NCI-H1694 (cell line): Measurements from ENCODE around the gene NRXN3.
"Not testable (repeated sequence)": the region's sequence is repeated elsewhere in the genome, so short reads cannot be mapped to it uniquely, and the experiment has no call there.

Source experiments
- DNase-seq: peaks from one replicate; lab custom pipeline; 2025; lab: John Stamatoyannopoulos, UW

Gene NRXN3

DNA sequence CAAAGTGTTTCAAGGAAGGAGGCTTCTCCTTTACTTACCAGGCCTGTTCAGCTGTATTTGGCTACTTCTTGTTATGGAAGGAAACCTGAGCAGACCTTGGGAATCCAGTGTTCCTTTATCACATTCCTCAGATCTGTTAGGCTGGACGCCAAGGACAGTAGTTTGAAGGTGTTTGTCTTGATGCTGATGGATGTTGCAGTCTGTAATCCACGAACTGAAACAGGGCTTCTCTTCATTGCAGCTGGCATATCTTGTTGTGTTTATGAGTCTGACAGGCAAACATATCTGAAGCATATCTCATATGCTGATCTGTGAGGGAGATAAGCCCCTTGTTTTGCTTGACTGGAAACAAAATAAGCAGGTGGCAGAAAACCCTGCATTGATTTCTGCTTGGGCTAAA is 904.3 kb downstream of the NRXN3 start:
- DNase-seq, result no peak

DNA sequence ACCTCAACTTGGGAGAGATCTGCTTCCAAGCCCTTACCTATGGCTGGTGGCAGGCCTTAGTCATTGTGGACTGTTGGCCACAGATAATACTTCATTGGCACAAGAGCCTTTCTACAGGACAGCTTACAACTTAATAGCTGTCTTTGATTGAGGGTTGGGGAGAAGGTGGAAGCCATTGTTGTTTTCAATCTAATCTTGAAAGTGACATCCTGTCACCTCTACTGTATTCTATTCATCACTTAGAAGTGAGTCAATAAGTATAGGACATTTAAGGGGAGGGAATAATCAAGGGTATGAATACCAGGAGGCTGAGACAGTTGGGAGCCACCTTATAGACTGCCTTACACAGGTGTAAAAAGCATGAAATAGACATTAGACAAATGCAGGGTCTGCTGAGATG is 906.3 kb downstream of the NRXN3 start:
- no peak for DNase-seq

DNA sequence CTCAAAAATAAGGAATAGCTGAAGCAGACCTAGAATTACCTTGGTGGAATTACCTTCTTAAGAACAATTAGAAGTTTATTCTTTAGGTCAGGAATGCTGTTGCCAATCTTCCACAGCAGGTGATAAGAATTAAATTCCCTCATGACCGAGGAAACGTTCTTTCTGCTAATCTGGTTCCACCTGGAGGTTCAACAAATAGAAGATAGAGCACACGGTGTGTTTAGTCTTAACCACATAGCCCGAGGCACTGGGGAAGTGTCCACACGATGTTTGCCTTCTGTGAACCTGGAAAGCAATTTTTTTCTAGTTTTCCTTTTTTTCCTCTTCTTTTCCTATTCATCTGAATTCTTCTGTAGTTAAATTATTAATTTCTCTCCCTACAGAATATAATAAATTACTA is 906.9 kb downstream of the NRXN3 start:
- no peak for DNase-seq

DNA sequence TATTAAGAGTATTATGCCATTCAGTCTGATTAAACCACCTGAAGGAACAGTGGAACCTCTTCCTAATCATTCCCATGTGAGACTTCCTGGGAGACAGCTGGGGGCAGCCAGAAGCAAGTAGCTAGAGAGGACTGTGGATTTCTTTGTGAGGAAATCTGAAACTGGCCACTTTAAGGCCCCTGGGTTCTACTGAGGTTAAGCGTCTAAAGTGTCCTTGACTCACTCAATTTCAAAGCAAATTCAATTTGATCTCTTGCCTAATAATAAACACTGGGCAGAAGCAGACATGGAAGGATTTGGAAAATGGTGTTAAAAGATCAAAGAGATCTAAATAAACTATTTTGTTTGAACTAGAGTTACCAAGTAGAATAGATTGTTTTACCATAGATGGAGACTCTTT is 909.9 kb downstream of the NRXN3 start:
- DNase-seq, result no peak

DNA sequence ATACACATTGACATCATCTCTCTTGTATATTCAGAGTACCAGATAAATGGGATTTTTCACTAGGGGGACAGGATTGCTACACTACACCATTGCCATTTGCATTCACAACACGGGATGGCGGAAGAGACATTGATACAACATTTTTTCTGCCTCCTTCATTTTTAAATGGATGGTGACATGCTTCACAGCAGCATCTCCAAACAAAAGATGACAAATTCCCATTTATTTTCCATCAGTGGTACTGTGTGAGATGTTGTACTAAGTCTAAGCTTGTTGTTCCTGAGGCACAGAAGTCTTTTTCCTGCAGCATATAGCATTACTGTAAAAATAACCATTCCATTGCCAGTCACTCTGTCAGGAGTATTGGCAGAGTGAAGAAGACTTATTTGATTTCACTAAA is 912.7 kb downstream of the NRXN3 start:
- DNase-seq, result no peak

DNA sequence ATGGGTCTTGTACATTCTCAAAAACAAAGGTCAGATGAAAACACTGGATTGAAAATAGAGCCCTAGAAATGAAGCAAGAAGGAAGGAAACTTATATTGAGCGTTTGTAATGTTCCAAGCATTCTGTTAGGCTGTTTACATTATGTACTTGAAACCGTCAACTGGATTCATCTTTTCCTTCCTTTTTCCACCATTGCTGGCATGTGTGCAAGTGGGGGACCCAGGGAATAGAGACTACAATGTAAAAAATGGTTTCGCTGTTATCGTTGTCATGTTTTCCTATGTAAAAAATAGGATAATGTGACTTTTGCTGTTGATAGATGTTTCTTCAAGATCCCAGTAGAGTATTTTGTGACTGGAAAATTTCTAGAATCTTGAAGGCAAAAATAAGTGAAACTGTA is 913.2 kb downstream of the NRXN3 start:
- DNase-seq, result no peak

DNA sequence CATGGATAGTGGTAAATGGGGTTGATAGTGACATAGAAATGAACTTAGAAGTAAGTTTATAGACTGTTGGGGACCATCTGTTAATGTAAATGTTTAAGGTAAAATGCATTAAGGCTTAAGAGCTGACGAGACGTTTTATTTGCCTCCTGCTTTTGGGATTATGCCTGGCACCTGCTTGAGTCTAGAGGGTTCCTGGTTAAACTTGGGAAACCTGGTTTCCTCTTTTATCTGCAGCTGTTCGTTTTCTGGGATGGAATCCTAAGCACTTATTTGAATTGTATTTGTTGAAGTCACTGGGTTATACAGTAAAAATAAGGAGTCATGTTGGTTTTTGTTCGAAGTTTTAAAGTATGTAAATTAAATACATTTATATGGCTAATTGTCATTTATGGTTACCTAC is 914.7 kb downstream of the NRXN3 start:
- DNase-seq, result no peak

DNA sequence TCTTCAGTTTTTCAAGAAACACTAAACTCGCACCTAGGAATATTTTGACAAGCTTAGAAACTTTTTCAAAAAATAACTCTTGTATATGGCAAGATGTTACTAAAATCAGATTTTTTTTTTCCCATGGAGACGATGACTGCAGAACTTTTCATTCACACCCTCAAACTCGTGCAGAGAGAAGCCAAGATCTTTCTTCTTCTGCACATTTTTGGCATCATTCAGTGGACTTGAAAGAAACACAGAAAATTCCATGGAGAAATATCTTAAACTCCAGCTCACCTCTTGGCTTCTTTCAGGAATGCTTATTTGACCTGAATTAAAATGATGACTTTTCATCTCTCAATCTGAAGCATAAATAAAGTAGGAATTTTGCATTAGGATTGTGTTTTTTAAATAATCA is 919.4 kb downstream of the NRXN3 start:
- DNase-seq, result no peak

DNA sequence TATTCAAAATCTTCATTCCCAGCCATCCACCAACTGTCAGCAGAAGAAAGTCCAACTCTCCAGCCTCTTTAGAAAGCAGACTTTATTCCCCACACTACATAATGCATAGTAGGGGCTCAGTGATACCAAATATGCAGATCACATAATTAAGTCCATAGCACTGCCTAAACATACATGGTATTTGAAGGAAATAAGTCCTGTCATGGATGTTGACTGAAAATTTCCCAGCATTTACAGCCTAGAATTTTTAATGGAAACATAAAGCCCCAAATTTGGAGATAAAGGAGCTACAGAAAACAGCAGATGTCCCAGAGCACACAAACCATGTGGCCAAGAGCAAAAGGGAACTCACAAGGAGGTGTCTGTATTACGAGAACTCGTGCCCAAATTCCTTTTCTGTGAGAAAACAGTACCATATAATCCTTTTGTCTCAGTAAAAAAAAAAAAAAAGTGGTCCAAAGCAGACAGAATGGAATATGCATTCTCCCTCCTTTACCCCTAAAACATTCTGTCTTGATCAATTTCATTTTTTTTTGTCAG is 920.5 kb downstream of the NRXN3 start:
- no peak for DNase-seq

DNA sequence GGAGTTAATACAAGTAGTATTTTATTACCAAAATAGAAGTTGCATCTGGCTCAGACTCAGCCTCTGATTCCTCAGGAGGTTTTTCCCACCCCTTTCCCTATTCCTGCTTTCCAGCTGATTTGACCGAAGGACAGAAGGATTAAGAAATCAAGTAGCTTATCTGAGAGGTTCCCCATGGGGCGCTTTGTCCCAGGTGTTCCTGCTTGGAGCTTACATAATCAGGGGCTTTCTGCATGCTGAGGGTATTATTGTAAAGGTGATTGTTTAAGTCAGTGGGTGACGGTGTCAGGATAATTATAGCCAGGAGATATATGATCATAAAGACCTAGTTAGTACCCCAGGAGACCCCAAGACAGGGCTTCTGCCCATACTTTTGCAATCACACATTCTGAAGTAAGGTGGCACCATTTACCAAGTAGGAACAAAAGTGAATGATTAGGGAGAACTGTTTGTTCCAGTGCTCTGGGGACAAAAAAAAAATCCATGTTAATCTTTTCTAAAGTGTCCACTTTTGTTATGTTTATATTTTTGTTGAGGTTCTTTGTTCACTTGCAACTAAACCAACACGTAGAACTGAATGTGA is 921.3 kb downstream of the NRXN3 start:
- DNase-seq, result no peak

DNA sequence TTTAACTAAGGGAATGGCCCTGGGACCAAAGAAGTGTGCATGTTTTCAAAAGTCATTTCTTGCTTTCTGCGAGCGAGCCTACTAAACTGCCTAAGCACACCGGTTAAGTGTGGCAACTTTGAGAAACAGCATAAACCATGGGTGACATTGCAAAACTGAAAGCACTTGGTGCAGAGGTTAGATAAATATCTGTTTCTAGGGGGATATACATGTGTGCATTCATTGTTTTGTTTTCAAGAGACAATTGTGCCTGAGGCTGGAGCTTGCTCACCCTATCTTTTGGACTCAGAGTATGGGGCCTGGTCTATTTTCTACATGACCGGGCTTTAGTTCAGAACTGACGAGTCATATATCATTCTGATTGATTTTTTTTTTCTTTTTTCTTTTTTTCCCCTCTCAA is 923.4 kb downstream of the NRXN3 start:
- DNase-seq, result no peak

DNA sequence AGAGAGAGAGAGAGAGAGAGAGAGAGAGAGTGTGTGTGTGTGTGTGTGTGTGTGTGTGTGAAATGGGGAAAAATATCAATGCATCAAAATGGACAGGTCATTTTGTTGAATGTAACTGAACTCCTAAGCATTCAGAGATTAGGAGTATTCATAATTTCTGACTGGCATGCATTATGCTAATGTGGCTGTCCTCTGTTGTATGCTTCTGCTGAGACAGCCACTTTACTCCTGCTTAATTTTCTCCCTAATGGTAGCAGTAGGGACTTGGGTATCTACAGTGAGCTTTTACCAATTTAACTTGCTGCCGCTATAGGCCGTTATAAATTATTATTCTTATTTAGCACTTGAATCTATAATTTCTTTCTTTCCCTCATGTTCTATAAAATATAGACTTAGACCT is 924.8 kb downstream of the NRXN3 start:
- no peak for DNase-seq

DNA sequence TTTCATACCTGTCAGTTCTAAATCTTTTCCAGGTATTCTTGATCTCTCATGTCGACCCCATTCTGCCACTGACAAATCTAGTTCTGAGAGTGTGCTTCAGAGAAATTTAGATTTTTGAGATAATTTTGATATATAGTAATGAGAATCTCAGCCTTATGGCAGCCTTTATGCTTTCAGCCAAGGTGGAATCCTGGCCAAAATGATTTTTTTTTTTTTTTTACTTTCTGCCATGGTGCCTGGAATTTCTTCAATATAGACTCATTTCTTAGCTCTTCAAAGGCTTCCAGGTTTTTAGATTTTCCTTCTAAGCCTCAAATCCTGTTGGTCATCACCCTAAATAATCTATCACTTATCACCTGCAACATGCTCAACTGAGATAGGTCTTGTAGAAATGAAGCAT is 926.6 kb downstream of the NRXN3 start:
- no peak for DNase-seq

DNA sequence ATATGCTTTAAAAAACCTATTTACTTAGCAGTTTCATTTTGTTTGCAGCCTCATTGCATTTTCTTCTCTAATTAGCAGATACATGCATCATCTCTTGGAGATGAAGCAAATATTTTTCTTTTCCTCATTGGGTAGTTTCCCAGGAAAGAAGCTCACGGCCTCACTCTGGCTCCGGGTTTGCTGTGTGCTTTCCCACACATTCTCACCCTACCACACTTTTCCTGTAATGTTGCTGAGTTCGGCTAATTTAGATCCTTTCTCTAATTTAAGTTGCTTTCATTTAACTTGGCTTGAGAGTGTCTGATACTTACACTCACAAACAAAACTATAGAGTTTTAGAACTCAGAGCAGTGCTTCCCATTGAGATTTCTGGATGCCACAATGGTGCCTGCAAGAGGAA is 928.2 kb downstream of the NRXN3 start:
- no peak for DNase-seq

DNA sequence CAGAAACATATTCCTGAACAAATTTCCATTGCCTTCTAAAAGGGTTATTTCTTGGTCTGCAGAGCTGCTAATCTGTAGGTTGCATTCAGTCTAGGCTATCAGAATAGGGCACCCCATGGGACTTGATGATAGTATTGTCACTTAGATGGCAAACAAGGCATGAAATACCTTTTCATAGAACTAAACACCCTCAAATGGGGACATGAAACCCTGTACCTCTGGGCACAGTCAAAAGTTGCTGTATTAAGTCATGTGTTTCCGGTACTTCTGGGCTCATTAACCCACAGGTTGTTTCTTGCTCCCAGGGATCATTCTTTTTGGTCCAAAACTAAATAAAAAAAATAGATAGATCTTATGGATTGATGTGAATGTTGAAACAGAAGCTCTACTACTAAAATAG is 930.4 kb downstream of the NRXN3 start:
- no peak for DNase-seq

DNA sequence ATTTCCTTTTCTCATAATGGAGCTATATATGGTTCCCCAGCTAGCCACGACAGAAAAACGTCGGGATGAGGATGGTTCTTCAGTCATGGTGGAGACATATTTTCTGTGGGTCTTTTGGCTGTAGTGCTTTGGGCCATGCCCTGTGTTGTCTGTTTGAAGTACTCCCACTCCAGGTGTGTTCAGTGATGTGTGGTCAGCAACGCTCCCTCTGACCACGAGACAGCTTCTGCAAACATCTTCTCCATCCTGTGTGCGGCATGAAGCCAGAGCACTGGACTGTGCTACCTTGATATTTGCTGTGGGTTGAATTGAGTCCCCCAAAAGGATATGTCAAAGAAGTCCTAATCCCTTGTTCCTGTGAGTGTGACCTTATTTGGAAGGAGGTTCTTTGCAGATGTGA is 931.2 kb downstream of the NRXN3 start:
- no peak for DNase-seq

DNA sequence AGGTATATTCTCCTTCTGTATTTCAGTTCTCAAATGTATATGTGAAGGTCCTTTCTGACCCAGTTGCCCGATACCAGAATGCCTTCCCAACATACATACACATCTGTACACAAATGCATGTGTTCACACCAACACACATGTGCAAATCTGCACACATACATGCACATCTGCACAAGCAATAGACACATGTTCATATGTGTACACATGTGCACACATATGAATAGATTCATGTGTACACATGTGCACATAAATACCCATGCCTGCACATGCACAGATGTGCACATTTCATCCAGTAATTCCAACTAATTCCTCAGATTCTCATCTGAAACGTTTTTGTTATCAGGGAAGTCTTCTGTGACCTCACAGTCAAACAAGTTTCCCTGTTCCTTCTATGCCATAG is 933.6 kb downstream of the NRXN3 start:
- no peak for DNase-seq

DNA sequence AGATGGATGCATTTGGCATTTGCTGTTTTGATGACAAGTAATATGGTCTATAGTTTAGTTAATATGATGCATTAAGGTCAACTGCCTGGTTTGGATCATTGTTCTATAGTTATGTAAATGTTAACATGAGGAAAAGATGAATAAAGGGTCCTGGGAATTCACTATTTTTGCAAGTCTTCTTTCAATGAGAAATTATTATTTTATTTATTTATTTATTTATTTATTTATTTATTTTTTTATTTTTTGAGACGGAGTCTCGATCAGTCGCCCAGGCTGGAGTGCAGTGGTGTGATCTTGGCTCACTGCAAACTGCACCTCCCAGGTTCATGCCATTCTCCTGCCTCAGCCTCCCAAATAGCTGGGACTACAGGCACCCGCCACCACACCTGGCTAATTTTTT is 940.4 kb downstream of the NRXN3 start:
- not testable (repeated sequence) for DNase-seq

DNA sequence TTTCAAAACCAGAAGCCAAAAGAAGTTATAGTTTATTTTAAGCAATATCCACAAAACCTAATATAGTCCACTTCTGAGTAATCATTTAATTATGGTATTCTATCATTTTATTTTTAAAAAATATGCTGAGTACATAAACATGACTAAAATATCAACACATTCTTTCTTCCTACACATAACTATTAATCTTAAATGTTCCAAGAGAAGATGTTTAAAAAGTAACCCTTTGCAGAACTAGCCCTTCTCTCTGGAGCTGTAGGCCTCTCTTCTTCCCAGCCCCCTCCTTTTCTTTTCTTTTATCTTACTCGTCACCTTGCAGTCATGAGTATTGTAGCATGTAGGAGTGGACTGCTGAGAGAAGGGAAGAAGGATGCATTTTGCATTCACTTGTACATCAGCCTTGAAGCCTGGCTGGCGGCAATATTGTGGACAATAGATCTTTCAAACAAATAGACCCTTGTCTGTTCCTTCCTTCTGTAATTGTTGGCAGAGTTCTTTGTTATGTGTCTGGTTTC is 941.9 kb downstream of the NRXN3 start:
- DNase-seq, result no peak

DNA sequence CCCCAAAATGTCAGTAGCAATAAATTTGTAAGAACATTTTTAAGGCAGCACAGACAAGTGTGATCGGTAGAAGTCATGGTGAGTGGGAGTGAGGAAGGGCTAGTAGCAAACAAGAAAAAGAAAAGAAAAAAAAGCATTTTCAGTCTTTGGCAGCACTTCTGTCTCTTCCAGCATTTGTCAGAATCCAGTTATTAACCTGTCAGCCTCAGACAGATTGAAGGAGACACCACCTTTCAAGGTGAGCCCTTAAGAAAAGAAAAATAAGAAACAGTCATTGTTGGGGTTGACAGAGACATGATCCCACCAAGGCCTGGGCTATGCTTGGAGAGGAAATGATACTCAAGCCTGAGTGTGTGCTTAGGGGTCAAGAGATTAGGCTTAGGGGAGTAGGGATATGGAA is 947.4 kb downstream of the NRXN3 start:
- no peak for DNase-seq

DNA sequence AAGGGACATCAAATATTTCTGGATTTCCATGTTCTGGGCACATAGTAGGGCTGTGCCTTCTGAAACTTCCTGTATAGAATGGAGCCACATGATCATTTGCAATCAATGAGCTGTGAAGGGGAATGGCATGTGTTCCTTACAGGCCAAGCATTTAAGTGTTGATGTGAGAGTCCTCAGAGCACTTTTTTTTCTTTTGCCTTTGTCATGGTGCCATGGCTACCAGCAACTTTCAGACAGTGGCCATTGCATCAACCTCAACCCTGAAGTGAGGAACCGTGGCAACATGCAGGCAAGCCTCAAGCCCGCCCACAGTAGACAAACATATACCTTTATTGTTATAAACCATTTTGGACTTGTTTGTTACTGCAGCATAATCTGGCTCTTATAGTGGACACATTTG is 948.1 kb downstream of the NRXN3 start:
- DNase-seq, result no peak

DNA sequence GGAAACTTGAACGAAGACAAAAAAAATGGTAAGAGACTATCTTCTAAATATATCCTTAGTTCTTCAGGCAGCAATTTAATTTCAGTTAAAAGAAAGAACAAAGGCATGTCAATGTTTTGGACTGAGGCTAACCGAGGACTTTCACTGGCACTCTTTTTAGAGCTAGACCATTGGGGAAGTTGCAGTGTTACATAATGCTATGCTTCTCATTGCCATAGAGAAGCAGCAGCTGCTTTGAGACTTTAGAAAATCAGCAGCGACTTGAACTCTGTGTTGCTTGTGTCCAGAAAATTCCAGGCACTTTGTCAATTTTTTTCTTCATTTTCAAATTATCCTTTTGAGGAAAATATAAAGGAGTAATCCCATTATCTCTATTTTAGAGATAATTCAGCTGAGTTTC is 964.2 kb downstream of the NRXN3 start:
- no peak for DNase-seq

DNA sequence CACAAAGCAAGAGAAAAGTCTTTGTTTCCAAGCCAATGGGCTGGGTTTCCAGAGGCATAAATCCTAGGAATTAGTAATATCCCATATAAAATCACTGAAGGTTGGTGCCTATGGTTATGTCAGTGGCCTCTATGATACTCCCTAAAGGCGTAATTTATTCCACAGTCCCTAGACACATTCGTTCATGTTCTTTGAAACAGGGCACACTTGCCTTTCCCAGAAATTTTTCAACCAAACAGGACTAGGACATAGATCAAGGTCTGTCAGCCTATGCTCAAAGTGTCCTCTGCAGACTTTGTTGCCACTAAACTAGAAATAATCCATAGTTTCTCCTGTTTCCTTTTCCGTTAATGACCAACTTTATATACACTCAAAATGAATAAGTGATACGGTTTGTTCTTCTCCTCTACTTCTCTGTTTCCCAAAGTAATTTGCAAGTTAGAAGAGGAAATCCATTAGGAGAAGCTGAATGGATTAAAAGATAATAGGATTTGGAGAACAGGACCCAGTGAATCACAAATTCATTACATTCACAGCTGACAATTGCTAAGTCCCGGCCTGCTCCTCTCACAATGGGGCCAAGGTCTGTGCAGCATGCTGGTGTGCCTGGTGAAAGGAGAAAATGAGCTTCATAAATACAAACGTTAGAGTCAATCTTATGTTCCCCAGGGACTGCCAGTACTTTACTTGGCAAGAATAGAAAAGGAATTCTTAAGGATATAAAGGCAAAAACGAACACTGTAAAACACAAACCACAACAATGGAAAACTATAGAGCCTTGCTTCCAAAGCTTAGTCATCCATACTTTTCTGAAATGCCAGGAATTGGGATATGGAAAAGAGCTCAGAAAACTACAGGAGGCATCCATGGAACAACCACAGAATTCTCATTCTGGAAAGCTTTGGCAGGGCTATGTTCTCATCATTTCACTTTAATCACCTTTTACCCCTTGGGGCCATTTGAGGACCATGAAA is 966.2 kb downstream of the NRXN3 start:
- no peak for DNase-seq
